DMS53 treated with DMSO at 0.1 percent for 48 hours (cell line): ENCODE results near the gene PRKCE.
"Not testable (repeated sequence)": the region's sequence is repeated elsewhere in the genome, so short reads cannot be mapped to it uniquely, and the experiment has no call there.

Experiments
- DNase-seq: peaks from one replicate; lab custom pipeline; 2025; ENCODE audit not compliant: unreplicated experiment; lab: John Stamatoyannopoulos, UW

The PRKCE gene

DNA sequence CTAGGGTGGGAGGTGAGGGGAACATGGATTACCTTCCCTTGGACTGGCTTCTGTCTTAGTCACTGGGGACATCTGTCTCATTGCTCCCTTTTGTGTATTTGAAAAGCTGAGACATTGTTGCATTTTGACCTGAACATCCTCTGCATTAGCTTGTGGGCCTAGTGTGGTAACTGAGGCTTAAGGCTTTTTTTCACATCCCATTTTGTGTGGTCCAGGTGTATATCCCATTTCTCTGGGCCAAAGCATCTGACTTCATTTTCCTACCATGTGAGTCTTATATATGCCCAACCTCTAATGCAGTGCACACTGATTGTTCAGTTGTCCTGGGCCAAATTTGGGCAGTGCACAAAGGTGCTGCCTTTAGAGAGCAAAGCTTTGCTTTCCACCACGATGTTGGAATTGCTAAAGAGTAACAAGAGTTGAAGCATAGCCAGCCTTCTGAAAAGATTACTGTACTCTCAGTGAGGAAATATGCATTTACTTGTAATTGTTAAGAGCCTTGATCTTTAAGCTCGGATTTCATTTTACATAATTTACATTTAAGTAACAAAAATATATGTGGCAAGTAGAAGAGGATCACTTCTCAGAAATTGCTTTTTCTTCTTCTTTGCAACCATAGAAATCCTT, 13.3 kb downstream of the PRKCE start:
- no peak for DNase-seq

DNA sequence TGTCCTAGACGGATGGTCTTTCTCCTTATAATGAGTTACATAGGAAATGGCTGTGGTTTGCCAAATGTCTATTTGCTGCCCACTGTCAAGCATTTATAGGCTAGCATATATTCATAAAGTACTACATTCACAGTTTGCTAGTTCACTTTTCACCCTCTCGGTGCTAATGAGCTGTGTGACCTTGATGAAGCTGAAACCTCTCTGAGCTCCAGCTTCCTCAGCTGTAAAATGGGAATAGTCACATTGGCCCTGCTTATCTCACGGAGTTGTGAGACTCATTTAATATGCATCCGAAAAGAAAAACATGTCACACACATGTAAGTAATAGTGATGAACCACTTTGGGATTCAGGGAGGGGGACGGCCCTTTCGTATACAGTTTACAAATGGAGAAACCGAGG, 17.0 kb downstream of the PRKCE start:
- no peak for DNase-seq

DNA sequence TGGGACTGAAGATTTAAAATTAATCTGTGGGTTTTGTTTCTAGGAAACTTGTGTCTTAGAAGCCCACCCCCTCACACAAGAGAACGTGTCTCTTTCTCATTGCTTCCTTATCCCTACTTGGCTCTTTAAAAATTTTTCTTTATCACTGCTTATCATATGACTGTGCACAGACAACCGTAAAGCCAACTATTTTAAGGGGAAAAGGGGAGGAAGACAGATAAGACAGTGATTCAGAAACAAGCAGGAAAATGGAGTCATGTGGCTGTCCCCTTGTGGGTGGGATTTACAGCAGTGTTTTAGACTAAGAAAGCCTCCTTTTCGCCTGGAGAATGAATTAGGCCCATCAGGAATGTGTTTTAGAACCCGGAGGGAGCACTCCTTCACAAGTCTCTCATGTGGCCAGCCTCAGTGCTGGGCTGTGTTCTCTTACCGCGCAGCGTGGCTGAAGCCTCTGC, 17.6 kb downstream of the PRKCE start:
- DNase-seq: no peak

DNA sequence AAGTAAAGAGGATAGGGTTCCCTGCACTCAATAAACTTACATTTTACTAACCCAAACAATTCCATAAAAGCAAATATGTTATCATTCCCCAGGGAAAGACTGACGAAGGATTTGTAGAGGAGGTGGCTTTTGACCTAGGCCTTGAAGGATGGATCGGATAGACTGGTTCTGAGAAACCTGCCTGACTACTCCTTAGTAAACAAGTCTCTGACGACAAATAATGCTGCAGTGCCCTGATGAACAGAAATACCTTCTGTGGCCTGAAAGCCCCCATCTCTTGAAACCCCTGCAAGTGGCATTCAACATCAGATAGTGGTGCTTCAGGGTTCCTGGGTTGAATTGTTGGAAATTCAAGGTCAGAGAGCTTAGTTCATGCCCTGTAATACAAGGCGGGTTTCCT, 19.2 kb downstream of the PRKCE start:
- no peak for DNase-seq

DNA sequence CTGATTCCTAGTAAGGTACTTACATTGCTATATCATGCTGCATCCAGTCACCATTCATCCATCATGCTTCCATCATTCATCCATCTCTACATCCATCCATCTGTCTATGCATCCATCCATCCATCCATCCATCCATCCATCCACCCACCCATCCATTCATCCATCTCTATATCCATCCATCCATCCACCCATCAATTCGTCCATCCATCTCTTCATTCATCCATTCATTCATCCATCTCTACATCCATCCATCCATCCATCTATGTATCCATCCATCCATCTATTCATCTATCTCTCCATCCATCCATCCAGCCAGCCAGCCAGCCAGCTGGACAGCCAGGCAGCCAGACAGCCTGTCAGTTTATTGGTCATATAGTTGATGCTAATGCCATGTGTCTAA, 20.7 kb downstream of the PRKCE start:
- no peak for DNase-seq

DNA sequence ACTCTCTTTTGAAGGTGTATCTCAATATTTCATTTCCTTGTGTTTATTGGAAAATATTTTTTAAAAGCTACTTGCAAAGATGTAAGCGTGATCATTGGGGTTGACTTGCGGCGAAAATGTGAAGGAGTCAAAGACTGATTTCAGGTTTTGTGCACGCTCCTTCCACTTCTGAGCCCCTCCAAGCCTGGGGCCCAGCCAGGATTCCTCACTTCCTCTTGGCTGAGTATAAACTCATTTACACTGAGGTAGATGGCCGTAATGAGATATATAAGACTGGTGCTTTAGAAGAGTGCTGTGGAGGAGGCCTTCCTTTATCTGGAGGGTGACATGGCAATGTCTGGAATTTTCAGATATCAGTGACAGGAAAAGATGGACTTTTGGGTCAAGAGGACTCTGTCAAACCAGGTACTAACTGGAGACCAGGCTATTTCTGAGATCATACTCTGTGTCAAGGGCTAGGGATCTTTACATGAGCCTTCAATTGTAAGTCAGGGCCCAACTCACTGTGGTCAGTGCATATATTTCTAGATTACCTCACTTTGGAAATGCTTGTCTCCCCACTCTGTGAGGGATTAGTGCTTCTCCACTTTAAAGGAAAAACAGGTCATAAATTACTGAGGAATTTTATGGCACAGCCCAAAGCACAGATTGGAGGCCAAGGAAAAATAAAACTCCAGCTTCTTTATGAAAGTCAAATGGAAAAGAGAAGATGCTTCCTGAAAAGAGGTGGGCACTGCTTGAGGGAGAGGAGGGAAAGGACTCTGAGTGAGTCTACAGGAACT, 22.8 kb downstream of the PRKCE start:
- DNase-seq: no peak

DNA sequence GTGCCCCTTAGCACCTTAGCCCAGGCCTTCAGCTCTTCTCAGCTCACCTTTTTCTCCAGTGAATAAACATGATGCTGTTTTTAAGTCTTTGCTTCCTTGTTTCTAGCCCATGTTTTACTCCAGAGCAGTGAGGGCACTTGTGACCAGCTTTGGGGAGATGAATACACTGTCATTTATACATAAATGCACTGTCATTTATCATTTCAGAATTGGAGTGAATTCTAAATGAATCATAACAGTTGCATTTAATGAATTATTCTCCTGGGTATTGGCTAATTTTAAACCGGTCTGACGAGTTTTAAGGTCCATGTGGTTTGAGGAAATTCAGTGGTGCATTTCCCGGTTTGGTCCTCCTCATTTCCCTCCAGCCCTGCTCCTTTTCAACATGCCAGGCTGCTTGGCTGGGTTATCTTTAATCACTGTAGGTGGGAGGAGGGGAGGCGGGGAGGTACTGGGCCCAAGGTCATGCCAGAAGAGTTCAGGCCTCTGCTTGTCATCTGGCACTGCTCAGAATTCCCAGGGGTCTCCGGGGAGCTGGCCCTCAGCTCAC, 23.9 kb downstream of the PRKCE start:
- DNase-seq: peak; percentile 84

DNA sequence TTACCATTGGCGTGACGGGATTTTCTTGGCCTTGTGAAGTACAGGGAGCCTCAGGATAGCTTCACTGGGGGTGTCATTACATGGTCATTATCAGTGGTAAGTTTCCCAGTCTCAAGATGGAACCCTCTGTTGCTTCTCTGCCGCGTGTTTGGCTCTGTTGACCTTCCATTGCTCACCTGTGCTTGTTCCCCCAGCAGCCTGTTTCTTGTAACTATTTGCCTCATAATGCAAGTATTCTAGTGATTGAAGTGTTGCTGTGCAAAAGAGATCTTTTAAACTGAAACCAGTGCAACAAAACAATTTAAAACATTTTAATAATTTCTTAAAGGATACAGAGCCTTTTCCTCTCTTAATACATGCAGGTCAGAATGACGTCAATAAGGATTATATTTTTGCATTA, 24.6 kb downstream of the PRKCE start:
- DNase-seq: no peak

DNA sequence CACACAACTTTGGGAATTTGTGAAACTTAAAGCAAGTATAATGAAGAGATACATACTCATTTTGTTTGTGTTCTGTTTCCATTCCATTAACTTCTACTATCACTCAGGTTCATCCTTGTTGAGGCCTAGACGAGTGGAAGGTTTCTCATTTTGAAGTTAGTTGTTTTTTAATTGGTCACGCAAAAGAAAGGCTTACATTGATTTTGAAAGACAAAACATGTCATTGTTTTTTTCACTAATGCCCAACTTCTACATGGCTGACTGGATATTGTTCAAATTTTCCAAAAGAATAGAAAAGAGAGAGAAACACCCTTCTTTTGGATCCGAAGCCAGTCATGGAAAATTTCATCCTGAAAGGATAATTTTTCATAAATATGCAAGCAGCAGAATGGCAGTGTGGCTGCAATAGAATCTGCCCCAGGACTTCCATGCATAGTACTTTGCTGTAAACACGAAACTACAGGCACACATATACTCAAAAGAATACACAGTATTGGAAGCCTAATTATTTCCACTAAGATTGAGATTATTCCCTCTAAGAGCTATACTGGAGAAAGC, 27.4 kb downstream of the PRKCE start:
- DNase-seq: no peak

DNA sequence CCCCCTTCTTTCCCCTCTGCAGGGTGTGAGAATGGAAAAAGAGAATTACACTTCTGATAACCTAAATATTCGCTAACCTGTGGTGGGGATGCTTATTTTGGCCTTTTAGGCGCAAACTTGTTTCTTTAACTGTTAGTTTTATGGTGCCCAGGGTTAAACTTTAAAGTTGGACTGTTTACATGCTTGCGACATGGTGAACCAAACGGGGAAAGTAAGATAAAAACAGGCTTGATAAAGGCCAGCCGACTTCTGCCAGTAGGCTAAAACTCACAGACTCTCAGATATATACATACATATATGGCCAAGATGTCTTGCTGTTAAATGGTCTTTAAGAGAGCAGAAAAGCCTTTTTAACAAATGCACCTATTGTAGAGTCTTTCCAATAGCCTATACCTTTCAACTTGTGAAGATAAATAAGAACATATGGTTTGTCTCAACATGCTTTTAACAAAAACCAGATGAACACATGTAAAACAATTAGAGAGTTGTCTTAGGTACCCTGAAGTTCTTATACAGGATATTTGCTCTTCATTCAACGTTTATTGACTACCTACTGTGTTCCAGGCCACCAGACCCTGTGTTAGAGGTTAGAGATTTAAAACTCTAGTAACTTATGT, 29.0 kb downstream of the PRKCE start:
- DNase-seq: no peak

DNA sequence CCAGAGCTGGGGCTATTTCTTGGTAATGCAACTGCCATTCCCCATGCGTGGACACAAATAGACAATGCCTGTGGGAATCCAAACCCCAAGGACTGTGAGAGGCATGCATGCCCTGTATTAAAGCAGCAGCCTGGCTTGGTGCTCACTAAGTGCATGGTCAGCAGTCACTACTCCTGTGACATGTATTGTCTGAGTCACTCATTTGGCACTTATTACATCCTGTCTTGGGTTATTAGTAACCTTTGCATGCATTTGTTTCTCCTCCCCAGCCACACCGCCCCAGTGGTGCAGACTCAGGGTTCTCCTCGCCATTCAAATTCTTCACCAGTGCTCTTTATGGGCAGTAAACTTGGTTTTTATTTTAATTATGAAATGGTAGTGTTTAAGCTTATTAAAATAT, 30.2 kb downstream of the PRKCE start:
- DNase-seq: peak; percentile 4

DNA sequence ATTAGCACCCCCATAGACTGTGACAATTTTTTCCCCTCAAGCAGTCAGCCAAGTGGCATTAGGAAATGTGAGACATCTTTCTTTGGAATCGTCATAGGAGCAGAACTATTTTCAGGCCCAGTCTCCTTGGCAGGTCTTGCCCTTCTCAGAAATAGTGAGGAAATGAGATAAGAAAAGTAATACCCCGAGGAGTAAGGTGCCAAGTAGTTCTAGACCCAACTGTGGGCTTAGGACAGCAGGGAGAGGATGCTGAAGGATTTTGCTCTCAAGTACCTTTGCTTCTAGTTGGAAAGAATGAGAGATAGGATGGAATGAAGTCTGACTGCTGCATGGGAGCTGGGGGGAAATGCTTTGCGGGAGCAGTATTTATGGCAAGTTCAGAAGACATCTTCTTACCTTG, 31.8 kb downstream of the PRKCE start:
- DNase-seq: no peak

DNA sequence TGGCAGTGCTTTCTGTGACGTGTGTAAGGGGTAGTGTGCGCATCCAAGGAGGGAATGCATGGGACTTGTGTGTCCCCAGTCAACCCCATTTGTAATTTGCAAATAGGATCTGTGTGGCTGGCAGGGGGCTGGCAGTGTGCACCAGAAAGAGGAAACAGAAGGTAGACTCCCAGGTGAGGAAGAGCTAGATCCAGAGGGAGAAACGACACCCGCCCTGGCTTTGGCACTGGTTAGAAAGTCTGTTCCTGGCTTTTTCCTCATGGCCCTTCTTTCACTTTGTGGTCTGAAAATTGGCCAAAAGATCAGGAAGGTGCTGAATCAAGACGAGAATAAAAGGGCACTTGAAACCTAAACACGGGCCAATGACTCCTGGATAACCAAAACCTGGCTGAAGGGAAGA, 33.3 kb downstream of the PRKCE start:
- no peak for DNase-seq

DNA sequence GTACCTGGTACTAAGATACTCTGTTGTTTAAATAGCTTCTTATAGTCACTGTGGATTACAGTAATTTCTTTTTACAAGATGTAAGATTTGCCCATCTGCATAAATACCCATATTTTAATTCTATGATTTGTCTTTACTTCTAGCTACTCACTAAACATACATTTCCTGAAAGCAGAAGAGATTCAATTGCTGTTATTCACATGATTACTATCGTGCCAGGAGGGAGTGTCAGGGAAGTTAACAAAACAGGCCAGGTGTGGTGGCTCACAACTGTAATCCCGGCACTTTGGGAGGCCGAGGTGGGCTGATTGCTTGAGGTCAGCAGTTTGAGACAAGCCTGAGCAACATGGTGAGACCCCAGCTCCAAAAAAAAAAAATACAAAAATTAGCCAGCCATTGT, 33.8 kb downstream of the PRKCE start:
- DNase-seq: no peak

DNA sequence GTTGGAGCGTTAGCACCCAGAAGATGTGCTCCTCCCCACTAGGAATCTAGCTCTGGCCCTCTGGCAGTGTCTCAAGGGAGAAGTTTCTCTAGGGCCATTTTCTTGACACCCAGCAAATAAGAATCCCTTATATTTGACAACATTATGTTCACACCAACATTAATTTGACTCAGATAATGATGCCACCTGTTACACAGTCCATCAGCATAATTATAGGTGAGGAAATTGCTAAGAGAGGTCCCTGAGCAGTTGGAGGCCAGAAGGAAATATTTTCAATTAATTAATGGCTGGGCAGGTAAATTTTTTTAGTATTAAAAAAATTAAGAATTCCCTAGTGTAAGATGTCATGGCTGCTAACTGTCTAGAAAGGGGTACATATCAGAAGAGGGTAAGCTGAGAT, 36.5 kb downstream of the PRKCE start:
- no peak for DNase-seq

DNA sequence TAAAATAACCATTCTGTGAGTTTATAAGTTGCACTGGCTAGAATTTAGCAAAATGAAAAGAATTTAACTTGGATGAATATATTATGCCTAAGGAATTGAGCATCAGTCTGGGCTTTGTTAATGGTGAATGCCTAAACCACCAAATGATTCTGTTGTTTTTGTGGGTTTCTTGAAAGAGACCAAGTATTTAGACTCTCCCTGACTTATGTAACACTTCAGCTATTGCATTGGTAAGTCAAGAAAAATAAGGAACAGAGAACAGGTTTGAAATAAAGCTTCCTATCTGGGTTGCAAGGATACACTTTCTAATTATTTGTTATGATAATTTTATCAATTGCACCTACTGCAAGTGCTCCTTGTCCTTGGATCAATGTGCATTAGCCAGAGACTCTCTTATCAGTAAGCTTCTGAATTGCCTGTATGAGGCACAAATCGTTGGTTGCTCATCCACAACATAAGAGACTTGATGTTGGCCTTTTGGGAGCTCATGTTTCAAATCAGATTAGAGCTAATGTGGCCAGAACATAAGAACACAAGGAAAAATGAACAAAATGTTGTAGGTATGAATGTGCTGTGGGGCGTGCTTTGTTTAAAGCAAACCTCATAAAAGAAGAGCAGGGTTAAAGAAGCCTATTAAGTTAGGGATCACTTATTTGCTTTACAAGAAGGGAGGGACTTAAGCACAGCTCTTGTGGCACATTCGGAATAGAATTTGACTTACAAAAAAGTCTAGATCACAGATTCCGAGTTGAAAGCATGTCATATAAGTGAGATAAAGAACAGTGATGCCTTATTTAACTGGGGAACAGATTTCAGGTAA, 37.2 kb downstream of the PRKCE start:
- DNase-seq: no peak

DNA sequence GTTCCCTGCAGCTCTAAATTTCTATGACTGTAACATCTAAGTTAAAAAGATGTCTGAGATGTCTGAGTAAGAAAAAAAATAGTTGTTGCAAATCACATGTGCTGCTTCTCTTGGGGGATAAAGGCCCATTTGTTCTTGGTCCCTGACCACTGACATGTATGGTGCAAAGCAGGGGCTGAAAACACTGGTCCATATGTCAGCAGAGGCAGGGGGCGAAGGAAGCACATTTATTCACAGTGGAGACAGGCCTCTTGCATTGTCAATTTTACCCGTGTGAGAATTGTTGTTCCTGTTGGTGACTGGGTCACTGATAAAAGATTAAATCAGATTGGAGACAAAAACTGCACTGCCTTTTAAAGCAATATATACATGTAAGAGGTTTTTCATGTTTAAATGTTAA, 38.8 kb downstream of the PRKCE start:
- DNase-seq: no peak

DNA sequence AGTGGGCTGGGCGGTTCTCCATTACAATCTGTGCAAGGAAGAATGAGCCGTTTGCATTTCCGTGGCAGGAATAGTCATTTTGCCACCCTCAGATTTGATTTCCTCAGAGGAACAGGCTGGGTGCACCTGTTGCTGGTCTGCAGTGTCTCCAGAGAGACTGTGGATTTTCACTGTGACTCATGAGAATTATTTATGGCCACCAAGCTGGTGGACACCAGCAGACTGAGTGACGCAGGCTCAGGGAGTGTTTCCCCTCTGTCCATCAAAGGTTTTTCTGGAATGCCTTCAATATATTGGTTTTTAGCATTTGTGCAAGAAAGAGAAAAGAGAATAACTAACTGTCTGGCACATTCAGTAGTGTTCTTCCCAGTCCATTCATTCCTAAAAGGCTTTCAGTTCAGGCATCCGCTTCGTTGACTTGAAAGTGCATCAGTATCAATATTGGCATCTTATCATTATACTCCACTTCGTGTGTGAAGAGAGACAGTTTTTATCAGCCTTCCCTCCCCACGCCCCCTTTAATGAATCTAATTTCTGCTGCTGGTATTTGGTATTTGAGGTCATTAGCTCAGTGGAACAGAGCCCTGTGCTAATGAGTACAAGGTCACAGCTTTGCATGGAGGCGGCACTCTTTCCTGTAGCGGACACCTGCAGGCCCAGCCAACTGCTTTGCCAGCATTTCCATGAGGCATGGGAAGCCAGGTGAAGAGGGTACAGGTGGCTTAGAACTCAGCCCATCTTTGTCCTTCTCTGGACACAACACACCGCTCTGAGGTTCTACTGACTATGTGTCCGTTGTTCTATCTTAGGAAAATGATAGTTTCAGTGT, 39.9 kb downstream of the PRKCE start:
- no peak for DNase-seq

DNA sequence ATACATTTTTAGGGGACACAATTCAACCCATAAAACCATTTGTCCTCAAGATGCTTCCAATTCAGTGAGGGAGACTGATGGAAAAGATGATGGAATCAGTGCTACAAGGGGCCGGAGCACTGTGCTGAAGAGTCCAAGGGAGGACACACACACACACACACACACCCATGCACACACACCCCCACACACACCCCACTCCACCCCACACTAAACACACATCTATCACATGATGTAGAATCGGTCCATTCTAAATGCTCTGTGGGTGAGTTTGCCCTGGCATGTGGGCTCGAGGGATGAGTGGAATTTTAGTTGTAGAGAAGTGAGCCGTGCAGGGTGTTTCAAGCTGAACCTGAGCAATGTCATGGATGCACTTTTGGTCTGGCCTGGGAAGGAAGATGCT, 41.1 kb downstream of the PRKCE start:
- DNase-seq: no peak

DNA sequence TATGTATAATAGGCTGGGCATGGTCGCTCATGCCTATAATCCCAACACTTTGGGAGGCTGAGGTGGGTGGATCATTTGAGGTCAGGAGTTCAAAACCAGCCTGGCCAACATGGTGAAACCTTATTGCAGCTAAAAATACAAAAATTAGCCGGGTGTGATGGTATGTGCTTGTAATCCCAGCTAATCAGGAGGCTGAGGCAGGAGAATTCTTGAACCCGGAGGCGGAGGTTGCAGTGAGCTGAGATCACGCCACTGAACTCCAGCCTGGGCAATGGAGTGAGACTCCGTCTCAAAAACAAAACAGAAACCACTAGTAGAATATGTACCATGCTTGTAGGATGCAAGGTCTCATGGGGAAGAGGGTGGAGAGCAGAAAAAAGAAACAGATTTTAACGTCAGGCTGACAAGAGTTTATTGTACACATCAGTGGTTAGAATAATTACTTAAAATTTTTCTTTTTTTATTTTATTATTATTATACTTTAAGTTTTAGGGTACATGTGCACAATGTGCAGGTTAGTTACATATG, 44.1 kb downstream of the PRKCE start:
- DNase-seq: not testable (repeated sequence)
